Keratinocyte (primary cell): ENCODE data around the gene ACOT7. TPM values are rescaled to one million over a fixed set of nuclear protein-coding genes. Genes with fewer than 3 reads are reported as not detected.

ENCODE experiments used
- DNase-seq: peaks from one replicate; pipeline ENCODE4 v3.0.0-alpha.2; 2011; ENCODE audit warnings: low read depth, missing footprints, low spot score
- FAIRE-seq: peaks from 2 replicates; lab custom pipeline; 2011; peaks lifted over from hg19 to GRCh38; lab: Jason Lieb, UNC
- H2AFZ ChIP-seq: 2 replicates; pipeline ENCODE4 v1.6.0; 2012; ENCODE audit warnings: low read length, control low read depth, inconsistent platforms; ENCODE audit not compliant: control insufficient read depth
- H3K27ac ChIP-seq: 2 replicates; pipeline ENCODE4 v1.5.1; 2011; ENCODE audit warnings: low read length; ENCODE audit not compliant: control insufficient read depth, insufficient read depth
- H3K27me3 ChIP-seq: 3 replicates; pipeline ENCODE4 v1.6.0; 2011; ENCODE audit warnings: low read length; ENCODE audit not compliant: control insufficient read depth, insufficient read depth; ENCODE audit errors: extremely low read depth
- H3K36me3 ChIP-seq, 2 experiments: 2 replicates in 1 of 2; 3 replicates in 1 of 2; pipeline ENCODE4 v1.5.1; 2011; ENCODE audit warnings: low read length in 2 of 2, mild to moderate bottlenecking in 1 of 2; ENCODE audit not compliant: control insufficient read depth in 2 of 2, insufficient read depth in 2 of 2; ENCODE audit errors: extremely low read depth in 1 of 2
- H3K4me1 ChIP-seq: 3 replicates; pipeline ENCODE4 v1.5.1; 2011; ENCODE audit warnings: low read length; ENCODE audit not compliant: control insufficient read depth, insufficient read depth; ENCODE audit errors: extremely low read depth
- H3K4me2 ChIP-seq: 3 replicates; pipeline ENCODE4 v1.6.0; 2011; ENCODE audit warnings: low read depth, low read length; ENCODE audit not compliant: control insufficient read depth, insufficient read depth; ENCODE audit errors: extremely low read depth
- H3K4me3 ChIP-seq, 3 experiments: fragments of 200-600 bp in 1 of 3; sonication (generic) in 1 of 3; 2 replicates in 2 of 3; 3 replicates in 1 of 3; pipeline ENCODE4 v1.5.1; 2011 to 2016; ENCODE audit warnings: low read length in 3 of 3, mild to moderate bottlenecking in 3 of 3, control low read depth in 2 of 3, inconsistent platforms in 1 of 3, low read depth in 1 of 3, mixed read lengths in 1 of 3, mixed run types in 1 of 3, moderate library complexity in 1 of 3; ENCODE audit not compliant: control insufficient read depth in 2 of 3, insufficient read depth in 2 of 3; ENCODE audit errors: extremely low read depth in 1 of 3
- H3K79me2 ChIP-seq: 2 replicates; pipeline ENCODE4 v1.6.0; 2012; ENCODE audit warnings: low read length; ENCODE audit not compliant: control insufficient read depth, insufficient read depth
- H3K9ac ChIP-seq: 3 replicates; pipeline ENCODE4 v1.6.0; 2011; ENCODE audit warnings: low read length; ENCODE audit not compliant: control insufficient read depth, insufficient read depth; ENCODE audit errors: extremely low read depth
- H3K9me1 ChIP-seq: 3 replicates; pipeline ENCODE4 v1.6.0; 2011; ENCODE audit warnings: low read length; ENCODE audit not compliant: control insufficient read depth, insufficient read depth; ENCODE audit errors: extremely low read depth
- H3K9me3 ChIP-seq: 2 replicates; pipeline ENCODE4 v1.5.1; 2012; ENCODE audit warnings: low read depth, low read length; ENCODE audit not compliant: control insufficient read depth
- H4K20me1 ChIP-seq: 3 replicates; pipeline ENCODE4 v1.6.0; 2011; ENCODE audit warnings: low read length; ENCODE audit not compliant: control insufficient read depth, insufficient read depth; ENCODE audit errors: extremely low read depth
- EZH2 ChIP-seq: IDR thresholded peaks from one replicate; pipeline ENCODE4 v1.6.1; 2012; ENCODE audit warnings: inconsistent platforms, mild to moderate bottlenecking, low read length, moderate library complexity
- dilution Hi-C: fragments of 300-500 bp; cut with MboI; formaldehyde crosslinking; loops from one replicate; pipeline ENCODE4 v1.7.0; 2020; ENCODE audit warnings: low sequenced_read_pairs; ENCODE audit not compliant: extremely low pct_ligation_motif_present
- polyA plus RNA-seq, 5 experiments: library from polyadenylated mRNA; depleted of rRNA in 3 of 5; stranded (reverse) in 3 of 5; stranded (forward) in 1 of 5; unstranded in 1 of 5; fragments of >200 nt; gene quantifications; 1 replicate in 1 of 5; 2 replicates in 3 of 5; 3 replicates in 1 of 5; pipeline versions ENCODE4 v1.2.1 to v1.2.3, GENCODE V29; 2011 to 2012; ENCODE audit warnings: missing spikeins in 2 of 5, low read depth in 1 of 5, low replicate concordance in 1 of 5
- TF ChIP-seq, protein P1 (sequence below), 3 experiments: IDR thresholded peaks in 1 of 3; conservative IDR thresholded peaks in 1 of 3; optimal IDR thresholded peaks in 1 of 3; 2 replicates in 2 of 3; 3 replicates in 1 of 3; pipeline versions ENCODE3 to v1.5.1; 2011; ENCODE audit warnings: low read length in 3 of 3, mild to moderate bottlenecking in 3 of 3, moderate library complexity in 2 of 3, control low read depth in 1 of 3, inconsistent platforms in 1 of 3; ENCODE audit not compliant: insufficient read depth in 2 of 3; ENCODE audit errors: extremely low read depth in 1 of 3

ACOT7 gene
- polyA plus RNA-seq, 1 donor (not counting 4 experiments of a cell fraction or from before 2014, with no cell fraction given), result 226 TPM

DNA sequence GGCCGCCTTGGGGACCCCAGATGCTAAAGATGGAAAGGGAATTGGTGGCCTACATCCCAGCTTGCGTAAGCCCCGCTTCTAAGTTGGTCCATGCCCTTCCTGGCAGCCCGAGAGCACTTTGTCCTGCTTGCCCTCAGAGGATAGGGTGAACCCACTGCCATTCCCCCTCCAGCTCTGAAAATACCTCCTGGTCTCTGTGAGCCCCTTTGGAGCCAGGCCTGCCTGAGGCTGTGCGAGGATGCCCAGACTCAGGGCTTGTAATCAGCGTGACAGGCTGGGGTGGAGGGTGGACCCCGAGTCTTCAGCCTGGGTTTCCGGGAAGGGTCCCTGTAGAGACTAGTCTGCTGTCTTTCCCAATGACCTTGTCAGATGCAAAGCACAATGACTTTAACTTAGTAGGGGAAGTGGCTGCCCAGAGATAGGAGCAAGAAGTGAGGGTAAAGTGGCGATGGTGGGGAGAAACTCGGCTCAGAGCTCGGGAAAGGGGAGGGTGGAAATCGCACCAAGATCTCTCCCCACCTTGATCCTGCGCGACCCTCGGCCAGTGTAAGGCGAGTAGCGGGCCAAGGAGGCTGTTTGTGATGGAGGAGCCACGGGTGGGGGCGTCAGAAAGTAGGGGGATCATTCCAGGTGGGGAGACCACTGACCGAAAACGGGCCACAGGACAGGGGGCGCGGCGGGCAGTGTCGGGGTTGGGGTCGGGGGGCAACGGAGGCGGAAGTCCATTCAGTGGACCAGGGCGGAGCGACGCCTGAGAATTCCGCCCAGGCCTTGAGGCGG, 152.3 kb downstream of the ACOT7 start:
- no peak overlapping the region for H3K4me2 ChIP-seq
- no peaks in the 10 kb centered on the region for H3K9me3 ChIP-seq
- no peak overlapping the region for H3K9ac ChIP-seq
- peaks cover 7% of the 10 kb centered on the region for H3K4me1 ChIP-seq
- H3K27me3 ChIP-seq, result peaks cover 52% of the 10 kb centered on the region
- no peak overlapping the region for H3K27ac ChIP-seq
- TF ChIP-seq, protein P1, sequence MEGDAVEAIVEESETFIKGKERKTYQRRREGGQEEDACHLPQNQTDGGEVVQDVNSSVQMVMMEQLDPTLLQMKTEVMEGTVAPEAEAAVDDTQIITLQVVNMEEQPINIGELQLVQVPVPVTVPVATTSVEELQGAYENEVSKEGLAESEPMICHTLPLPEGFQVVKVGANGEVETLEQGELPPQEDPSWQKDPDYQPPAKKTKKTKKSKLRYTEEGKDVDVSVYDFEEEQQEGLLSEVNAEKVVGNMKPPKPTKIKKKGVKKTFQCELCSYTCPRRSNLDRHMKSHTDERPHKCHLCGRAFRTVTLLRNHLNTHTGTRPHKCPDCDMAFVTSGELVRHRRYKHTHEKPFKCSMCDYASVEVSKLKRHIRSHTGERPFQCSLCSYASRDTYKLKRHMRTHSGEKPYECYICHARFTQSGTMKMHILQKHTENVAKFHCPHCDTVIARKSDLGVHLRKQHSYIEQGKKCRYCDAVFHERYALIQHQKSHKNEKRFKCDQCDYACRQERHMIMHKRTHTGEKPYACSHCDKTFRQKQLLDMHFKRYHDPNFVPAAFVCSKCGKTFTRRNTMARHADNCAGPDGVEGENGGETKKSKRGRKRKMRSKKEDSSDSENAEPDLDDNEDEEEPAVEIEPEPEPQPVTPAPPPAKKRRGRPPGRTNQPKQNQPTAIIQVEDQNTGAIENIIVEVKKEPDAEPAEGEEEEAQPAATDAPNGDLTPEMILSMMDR (optimal IDR thresholded peaks at IDR 0.05 in 1 of 3, IDR thresholded peaks at IDR 0.05 in 1 of 3, conservative IDR thresholded peaks at IDR 0.05 in 1 of 3; ENCODE audit: extremely low read depth in 1 of 3, insufficient read depth in 2 of 3, low read length in 3 of 3), result no peak
- peak; percentile 48 for TF ChIP-seq EZH2
- H3K79me2 ChIP-seq, result no peaks in the 10 kb centered on the region
- dilution Hi-C loops, result no loop called here
- H3K4me3 ChIP-seq, result no peak overlapping the region
- H2AFZ ChIP-seq, result no peak overlapping the region
- no peaks in the 10 kb centered on the region for H3K9me1 ChIP-seq
- DNase-seq (no peak), FAIRE-seq (no peak)
- H4K20me1 ChIP-seq, result peaks cover 4% of the 10 kb centered on the region
- no peaks in the 10 kb centered on the region for H3K36me3 ChIP-seq

DNA sequence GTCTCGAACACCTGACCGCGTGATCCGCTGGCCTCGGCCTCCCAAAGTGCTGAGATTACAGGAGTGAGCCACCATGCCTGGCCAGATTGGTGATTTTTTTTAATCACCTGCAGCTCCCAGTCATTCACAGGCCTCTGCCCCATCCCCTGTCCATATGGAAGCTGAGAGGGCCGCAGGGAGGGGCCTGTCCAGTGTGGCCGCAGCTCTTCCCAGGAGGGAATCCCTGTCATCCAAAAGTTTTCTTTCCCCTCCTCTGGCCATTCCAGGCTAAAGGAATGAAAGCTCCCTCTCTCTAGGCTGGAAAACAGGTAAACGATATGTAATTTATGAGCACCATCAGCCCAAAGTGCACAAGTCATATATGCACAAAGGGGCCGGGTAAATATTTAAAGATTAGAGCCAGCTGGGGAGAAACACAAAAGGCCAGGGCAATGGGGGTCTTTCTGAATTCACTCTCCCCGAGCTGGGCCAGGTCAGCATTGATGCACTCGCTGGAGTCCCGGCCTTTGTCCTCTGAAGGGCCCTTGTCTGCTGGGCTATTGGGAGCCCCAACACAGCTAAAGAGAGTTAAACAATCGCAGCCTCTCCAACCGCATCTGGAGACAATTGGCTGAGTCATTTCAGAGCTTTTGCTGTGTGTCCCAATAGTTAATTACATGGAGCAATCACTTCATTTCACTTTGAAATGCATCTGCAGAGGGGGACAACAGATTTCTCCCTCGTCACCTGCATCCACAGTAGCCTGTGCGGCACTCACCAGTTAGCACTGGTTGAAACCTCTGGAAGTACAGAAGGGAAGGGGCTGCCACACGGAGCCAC, 153.4 kb downstream of the ACOT7 start:
- no peaks in the 10 kb centered on the region for H3K9me3 ChIP-seq
- H3K4me3 ChIP-seq, result no peak overlapping the region
- dilution Hi-C loops, result no loop called here
- peaks cover 3% of the 10 kb centered on the region for H3K79me2 ChIP-seq
- no peak for FAIRE-seq
- no peaks in the 10 kb centered on the region for H3K36me3 ChIP-seq
- H3K9me1 ChIP-seq, result no peaks in the 10 kb centered on the region
- H3K4me1 ChIP-seq, result peaks cover under 1% of the 10 kb centered on the region
- TF ChIP-seq EZH2, result no peak
- TF ChIP-seq, protein P1 (optimal IDR thresholded peaks at IDR 0.05 in 1 of 3, IDR thresholded peaks at IDR 0.05 in 1 of 3, conservative IDR thresholded peaks at IDR 0.05 in 1 of 3; ENCODE audit: extremely low read depth in 1 of 3, insufficient read depth in 2 of 3, low read length in 3 of 3), result no peak
- H3K27ac ChIP-seq, result no peak overlapping the region
- no peak for DNase-seq
- no peak overlapping the region for H3K9ac ChIP-seq
- peaks cover 2% of the 10 kb centered on the region for H4K20me1 ChIP-seq
- no peak overlapping the region for H3K4me2 ChIP-seq
- peaks cover 45% of the 10 kb centered on the region for H3K27me3 ChIP-seq
- no peak overlapping the region for H2AFZ ChIP-seq
